CD4-positive, alpha-beta T cell (primary cell): ENCODE data around the gene RASL10A. TPM values are rescaled to one million over a fixed set of nuclear protein-coding genes. Genes with fewer than 3 reads are reported as not detected.

Experiments used
- ATAC-seq: fragments of 200-7000 bp; cut with Tn5 transposase; one replicate; pipeline ENCODE4 v1.10.0; 2022; ENCODE audit warnings: mild to moderate bottlenecking; ENCODE audit not compliant: poor library complexity
- CTCF ChIA-PET: fragments of 350-600 bp; sonication (Branson Sonifier 250); formaldehyde crosslinking; loops from one replicate; lab custom pipeline; 2021; ENCODE audit warnings: antibody characterized with exemption, inconsistent platforms; lab: Charles Lee
- POLR2A ChIA-PET: fragments of 350-600 bp; sonication (Branson Sonifier 250); formaldehyde crosslinking; loops from one replicate; lab custom pipeline; 2021; ENCODE audit warnings: antibody characterized with exemption, inconsistent platforms; lab: Charles Lee
- DNase-seq, 14 experiments: peaks; one replicate each; pipeline ENCODE4 v3.0.0-alpha.2; 2013 to 2020; ENCODE audit warnings: mixed read lengths in 2 of 14
- H3K27ac ChIP-seq, 2 donors: one replicate each; pipeline versions ENCODE4 v1.5.1 to v1.7.0; 2013; ENCODE audit warnings: low read length in 2 of 2, low read depth in 1 of 2, mild to moderate bottlenecking in 1 of 2
- H3K27me3 ChIP-seq, 2 experiments: 1 replicate in 1 of 2; 2 replicates in 1 of 2; pipeline versions ENCODE4 v1.6.1 to v1.7.0; 2013; ENCODE audit warnings: low read length in 2 of 2, control low read depth in 1 of 2, mild to moderate bottlenecking in 1 of 2, moderate library complexity in 1 of 2; ENCODE audit not compliant: insufficient read depth in 2 of 2, control insufficient read depth in 1 of 2
- H3K36me3 ChIP-seq: one replicate; pipeline ENCODE4 v1.6.1; 2013; ENCODE audit warnings: low read length, control low read depth; ENCODE audit not compliant: insufficient read depth
- H3K4me1 ChIP-seq: one replicate; pipeline ENCODE4 v1.6.1; 2013; ENCODE audit warnings: low read length, control low read depth; ENCODE audit not compliant: insufficient read depth
- H3K4me3 ChIP-seq: one replicate; pipeline ENCODE4 v1.5.1; 2013; ENCODE audit warnings: mild to moderate bottlenecking, low read length, moderate library complexity
- H3K9me3 ChIP-seq, 2 experiments: 1 replicate in 1 of 2; 2 replicates in 1 of 2; pipeline versions ENCODE4 v1.6.1 to v1.7.0; 2013; ENCODE audit warnings: low read length in 2 of 2, mild to moderate bottlenecking in 2 of 2, control low read depth in 1 of 2, moderate library complexity in 1 of 2; ENCODE audit not compliant: control insufficient read depth in 1 of 2, insufficient read depth in 1 of 2
- H3K27ac Mint-ChIP-seq: one replicate; pipeline ENCODE4 v1.8.0; 2020; ENCODE audit warnings: mixed read lengths
- H3K27me3 Mint-ChIP-seq: one replicate; pipeline ENCODE4 v1.8.0; 2021; ENCODE audit warnings: mixed read lengths
- H3K36me3 Mint-ChIP-seq: one replicate; pipeline ENCODE4 v1.8.0; 2021; ENCODE audit warnings: low read depth, mixed read lengths
- H3K4me1 Mint-ChIP-seq: one replicate; pipeline ENCODE4 v1.8.0; 2021; ENCODE audit warnings: low read depth, mixed read lengths
- H3K4me3 Mint-ChIP-seq: one replicate; pipeline ENCODE4 v1.8.0; 2020; ENCODE audit warnings: mild to moderate bottlenecking, mixed read lengths
- H3K9me3 Mint-ChIP-seq: one replicate; pipeline ENCODE4 v1.8.0; 2020; ENCODE audit warnings: mixed read lengths
- intact Hi-C, 2 experiments: fragments of 100-400 bp; cut with DNase I in 1 of 2; cut with micrococcal nuclease in 1 of 2; formaldehyde crosslinking; loops; one replicate each; pipeline versions ENCODE4 v1.15.1 to v1.9.0; 2023 to 2025; cut with DNase I, micrococcal nuclease
- total RNA-seq, 174 experiments: library from RNA in 2 of 174; stranded (reverse) in 2 of 174; gene quantifications; one replicate each; pipeline ENCODE4 v1.2.3 and lab custom pipeline; 2021 to 2026
- TF ChIP-seq, protein P1 (sequence below): fragments of 200-600 bp; IDR thresholded peaks from one replicate; pipeline ENCODE4 v1.8.0; 2022; ENCODE audit warnings: antibody characterized with exemption, mild to moderate bottlenecking

Gene RASL10A
- total RNA-seq, 2 experiments from 2014 or later: 0.30 to 0.36 TPM

GRCh38 chr22:29298641-29299040 is 16.9 kb downstream of the RASL10A start:
- no peaks in the 10 kb centered on the region for H3K27me3 ChIP-seq
- CTCF ChIA-PET: no interaction called here
- DNase-seq (no peak), ATAC-seq (no peak)
- no peaks in the 10 kb centered on the region for H3K4me1 Mint-ChIP-seq
- no peak overlapping the region for H3K4me3 Mint-ChIP-seq
- POLR2A ChIA-PET: no interaction called here
- no peaks in the 10 kb centered on the region for H3K9me3 Mint-ChIP-seq
- H3K36me3 Mint-ChIP-seq: peaks cover 82% of the 10 kb centered on the region
- no peak overlapping the region for H3K27ac Mint-ChIP-seq
- no peak overlapping the region for H3K27ac ChIP-seq
- H3K9me3 ChIP-seq: no peaks in the 10 kb centered on the region
- H3K36me3 ChIP-seq: peaks cover 67% of the 10 kb centered on the region
- no peaks in the 10 kb centered on the region for H3K4me1 ChIP-seq
- TF ChIP-seq, protein P1, sequence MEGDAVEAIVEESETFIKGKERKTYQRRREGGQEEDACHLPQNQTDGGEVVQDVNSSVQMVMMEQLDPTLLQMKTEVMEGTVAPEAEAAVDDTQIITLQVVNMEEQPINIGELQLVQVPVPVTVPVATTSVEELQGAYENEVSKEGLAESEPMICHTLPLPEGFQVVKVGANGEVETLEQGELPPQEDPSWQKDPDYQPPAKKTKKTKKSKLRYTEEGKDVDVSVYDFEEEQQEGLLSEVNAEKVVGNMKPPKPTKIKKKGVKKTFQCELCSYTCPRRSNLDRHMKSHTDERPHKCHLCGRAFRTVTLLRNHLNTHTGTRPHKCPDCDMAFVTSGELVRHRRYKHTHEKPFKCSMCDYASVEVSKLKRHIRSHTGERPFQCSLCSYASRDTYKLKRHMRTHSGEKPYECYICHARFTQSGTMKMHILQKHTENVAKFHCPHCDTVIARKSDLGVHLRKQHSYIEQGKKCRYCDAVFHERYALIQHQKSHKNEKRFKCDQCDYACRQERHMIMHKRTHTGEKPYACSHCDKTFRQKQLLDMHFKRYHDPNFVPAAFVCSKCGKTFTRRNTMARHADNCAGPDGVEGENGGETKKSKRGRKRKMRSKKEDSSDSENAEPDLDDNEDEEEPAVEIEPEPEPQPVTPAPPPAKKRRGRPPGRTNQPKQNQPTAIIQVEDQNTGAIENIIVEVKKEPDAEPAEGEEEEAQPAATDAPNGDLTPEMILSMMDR: no peak
- intact Hi-C loops: no loop called here
- H3K4me3 ChIP-seq: no peak overlapping the region
- no peaks in the 10 kb centered on the region for H3K27me3 Mint-ChIP-seq

GRCh38 chr22:29292379-29292778 is 23.1 kb downstream of the RASL10A start:
- Mint-ChIP-seq H3K36me3 (peaks cover 96% of the 10 kb centered on the region), H3K27me3 (no peaks in the 10 kb centered on the region), H3K4me3 (no peak overlapping the region), H3K4me1 (peaks cover 20% of the 10 kb centered on the region), H3K9me3 (no peaks in the 10 kb centered on the region), H3K27ac (no peak overlapping the region)
- TF ChIP-seq, protein P1: no peak
- ChIA-PET CTCF (interaction anchor here (0.7 kb wide), 1 partner anchor 1426 kb away, joined by 3 read pairs; no protein-coding TSS in a partner anchor), POLR2A (no interaction called here)
- Histone ChIP-seq H3K4me3 (no peak overlapping the region), H3K36me3 (peaks cover 98% of the 10 kb centered on the region), H3K4me1 (no peaks in the 10 kb centered on the region), H3K27ac (no peak overlapping the region), H3K27me3 (no peaks in the 10 kb centered on the region), H3K9me3 (no peaks in the 10 kb centered on the region)
- intact Hi-C loops: no loop called here
- no peak for ATAC-seq
- DNase-seq: no peak

DNA sequence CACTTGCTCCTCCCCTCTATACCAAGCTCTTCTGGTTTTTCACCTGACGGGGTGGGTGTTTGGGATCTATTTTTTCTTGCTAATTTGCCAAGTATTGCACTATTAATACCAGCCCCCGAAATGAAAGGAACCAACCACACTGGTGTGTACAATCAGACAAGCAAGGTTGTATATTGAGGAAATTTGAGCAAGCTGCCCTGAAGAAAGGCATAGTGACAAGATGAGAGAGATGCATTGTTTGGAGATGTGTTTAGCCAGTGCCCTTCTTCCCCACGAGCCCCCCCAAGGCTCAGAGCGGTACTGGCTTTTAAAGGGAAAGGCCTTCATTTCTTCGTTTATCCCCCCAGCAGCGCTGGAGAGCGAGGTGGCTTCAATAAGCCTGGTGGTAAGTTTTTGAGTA is 24.3 kb downstream of the RASL10A start:
- intact Hi-C loops: no loop called here
- CTCF ChIA-PET: no interaction called here
- Mint-ChIP-seq H3K9me3 (no peaks in the 10 kb centered on the region), H3K4me3 (no peak overlapping the region), H3K36me3 (peaks cover 96% of the 10 kb centered on the region), H3K27ac (no peak overlapping the region), H3K27me3 (no peaks in the 10 kb centered on the region), H3K4me1 (peaks cover 26% of the 10 kb centered on the region)
- DNase-seq (no peak), ATAC-seq (no peak)
- TF ChIP-seq, protein P1: no peak
- no peaks in the 10 kb centered on the region for H3K9me3 ChIP-seq
- no peaks in the 10 kb centered on the region for H3K4me1 ChIP-seq
- H3K27me3 ChIP-seq: no peaks in the 10 kb centered on the region
- no peak overlapping the region for H3K27ac ChIP-seq
- no peak overlapping the region for H3K4me3 ChIP-seq
- H3K36me3 ChIP-seq: peaks cover 98% of the 10 kb centered on the region
- POLR2A ChIA-PET: no interaction called here
